ENCODE measurements around the gene ADGRG7.
A peak's percentile ranks its signal among the peaks of the same experiment; 100 is the strongest.

Gene ADGRG7

GRCh38 chr3:100640633-100641032 lies 31.2 kb downstream of the ADGRG7 start:
- DNase-seq (ENCODE audit: low read depth), result no peak
- H3K4me3 ChIP-seq (replicated peaks; ENCODE audit: low read depth, low read length), result no peak overlapping the region
- TF ChIP-seq, protein P1, sequence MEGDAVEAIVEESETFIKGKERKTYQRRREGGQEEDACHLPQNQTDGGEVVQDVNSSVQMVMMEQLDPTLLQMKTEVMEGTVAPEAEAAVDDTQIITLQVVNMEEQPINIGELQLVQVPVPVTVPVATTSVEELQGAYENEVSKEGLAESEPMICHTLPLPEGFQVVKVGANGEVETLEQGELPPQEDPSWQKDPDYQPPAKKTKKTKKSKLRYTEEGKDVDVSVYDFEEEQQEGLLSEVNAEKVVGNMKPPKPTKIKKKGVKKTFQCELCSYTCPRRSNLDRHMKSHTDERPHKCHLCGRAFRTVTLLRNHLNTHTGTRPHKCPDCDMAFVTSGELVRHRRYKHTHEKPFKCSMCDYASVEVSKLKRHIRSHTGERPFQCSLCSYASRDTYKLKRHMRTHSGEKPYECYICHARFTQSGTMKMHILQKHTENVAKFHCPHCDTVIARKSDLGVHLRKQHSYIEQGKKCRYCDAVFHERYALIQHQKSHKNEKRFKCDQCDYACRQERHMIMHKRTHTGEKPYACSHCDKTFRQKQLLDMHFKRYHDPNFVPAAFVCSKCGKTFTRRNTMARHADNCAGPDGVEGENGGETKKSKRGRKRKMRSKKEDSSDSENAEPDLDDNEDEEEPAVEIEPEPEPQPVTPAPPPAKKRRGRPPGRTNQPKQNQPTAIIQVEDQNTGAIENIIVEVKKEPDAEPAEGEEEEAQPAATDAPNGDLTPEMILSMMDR (IDR thresholded peaks at IDR 0.05; ENCODE audit: low read length, missing control alignments), result no peak

- no peak overlapping the region for H3K4me3 ChIP-seq (replicated peaks; ENCODE audit: low read depth, low read length)
- DNase-seq (ENCODE audit: low read depth), result no peak
- TF ChIP-seq, protein P1 (IDR thresholded peaks at IDR 0.05; ENCODE audit: low read length, missing control alignments), result no peak
Measured at GRCh38 chr3:100641471-100642032, 32.2 kb downstream of the ADGRG7 start.

DNA sequence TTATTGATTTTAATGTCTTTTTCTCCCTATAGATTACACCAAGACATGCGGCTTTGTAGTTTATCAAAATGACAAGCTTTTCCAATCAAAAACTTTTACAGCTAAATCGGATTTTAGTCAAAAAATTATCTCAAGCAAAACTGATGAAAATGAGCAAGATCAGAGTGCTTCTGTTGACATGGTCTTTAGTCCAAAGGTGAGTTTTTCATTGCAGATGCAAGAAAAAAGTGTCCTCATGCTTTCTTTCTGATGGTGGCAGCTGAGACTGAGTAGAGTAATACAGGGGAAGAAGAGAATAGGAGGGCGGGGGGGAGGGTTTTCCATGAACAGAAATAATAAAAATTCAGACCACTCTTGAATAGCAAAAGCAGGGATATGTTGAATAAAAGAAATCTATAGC lies 36.5 kb downstream of the ADGRG7 start:
- no peak for DNase-seq (ENCODE audit: low read depth)
- TF ChIP-seq, protein P1 (IDR thresholded peaks at IDR 0.05; ENCODE audit: low read length, missing control alignments), result no peak
- H3K4me3 ChIP-seq (replicated peaks; ENCODE audit: low read depth, low read length), result no peak overlapping the region

DNA sequence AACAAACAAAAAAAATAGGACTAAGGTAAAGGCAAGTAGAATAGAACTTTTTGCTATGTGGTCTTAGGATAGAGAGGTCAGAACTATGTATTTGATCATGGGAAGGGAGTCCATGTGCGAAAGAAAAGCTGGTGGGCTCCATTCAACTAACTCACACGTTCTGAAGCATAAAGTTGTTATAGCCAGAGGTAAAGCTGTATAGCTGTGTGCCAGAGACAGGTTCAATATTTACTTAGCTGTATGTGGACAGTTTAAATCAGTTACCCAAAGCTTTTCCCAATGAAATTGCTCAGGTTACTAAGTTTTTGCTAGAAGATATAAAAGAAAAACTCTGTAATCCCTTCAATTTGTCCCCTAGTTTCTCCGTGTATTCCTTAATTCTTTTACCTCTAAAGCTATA lies 37.8 kb downstream of the ADGRG7 start:
- no peak for DNase-seq (ENCODE audit: low read depth)
- no peak overlapping the region for H3K4me3 ChIP-seq (replicated peaks; ENCODE audit: low read depth, low read length)
- TF ChIP-seq, protein P1 (IDR thresholded peaks at IDR 0.05; ENCODE audit: low read length, missing control alignments), result no peak

DNA sequence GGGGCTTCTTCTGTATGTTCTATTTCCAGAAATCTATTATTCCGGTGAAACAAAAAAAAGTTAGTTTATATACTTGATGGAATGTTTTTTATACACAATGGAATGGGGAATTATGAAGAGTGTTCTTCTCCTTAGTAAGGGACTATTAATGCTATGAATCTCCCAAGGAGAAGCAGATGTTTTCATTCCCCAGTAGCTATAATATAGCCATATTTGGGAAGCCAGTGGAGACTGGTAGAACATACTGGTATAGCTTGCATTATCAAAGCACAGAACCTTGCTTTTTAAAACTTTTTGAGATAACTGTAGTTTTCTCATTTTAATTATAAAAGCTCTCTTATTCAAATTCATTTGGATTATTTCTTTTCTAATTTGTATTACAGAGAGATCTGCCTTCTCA lies 38.3 kb downstream of the ADGRG7 start:
- no peak for DNase-seq (ENCODE audit: low read depth)
- TF ChIP-seq, protein P1 (IDR thresholded peaks at IDR 0.05; ENCODE audit: low read length, missing control alignments), result no peak
- H3K4me3 ChIP-seq (replicated peaks; ENCODE audit: low read depth, low read length), result no peak overlapping the region

DNA sequence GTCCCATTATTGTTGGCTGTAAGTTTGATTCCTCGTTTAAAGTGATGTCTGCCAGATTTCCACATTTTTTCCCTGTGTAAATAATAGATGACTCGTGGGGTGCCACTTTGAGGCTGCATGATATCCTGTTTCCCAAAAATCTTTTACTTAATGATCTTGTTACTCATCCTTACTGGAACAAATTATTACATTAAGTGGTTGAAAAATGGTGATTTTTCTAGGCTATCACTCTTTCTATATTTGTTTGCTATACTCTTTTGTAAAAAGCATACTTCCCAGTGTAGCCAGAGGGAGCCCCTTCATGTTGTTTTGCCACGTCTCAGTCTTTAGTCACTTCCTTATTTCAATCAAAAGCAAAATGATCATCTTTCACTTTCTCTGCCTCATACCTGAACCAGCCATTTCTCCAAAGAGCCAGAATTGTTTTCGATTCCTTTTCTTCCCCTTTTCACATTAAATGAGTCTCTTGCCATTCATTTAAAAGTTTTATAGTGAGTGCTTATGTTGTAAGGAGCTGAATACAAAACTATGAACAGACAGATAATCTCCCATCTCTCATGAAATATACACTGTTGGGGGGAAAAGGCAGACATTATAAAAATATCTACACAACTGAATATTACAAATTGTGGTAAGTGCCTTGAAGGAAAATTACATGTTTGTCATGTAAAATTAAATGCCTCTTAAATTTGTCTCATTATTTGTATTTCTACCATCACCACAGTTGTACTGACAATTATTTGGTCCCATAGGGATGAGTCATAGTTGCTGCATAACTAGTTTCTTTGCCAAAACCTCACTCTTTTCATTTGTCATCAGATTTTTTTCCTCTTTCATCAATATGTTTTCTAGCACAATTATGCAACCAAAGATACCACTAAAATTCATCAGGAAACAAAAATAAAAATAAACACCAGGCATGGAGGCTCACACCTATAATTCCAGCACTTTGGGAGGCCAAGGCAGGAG lies 41.5 kb downstream of the ADGRG7 start:
- peak; percentile 68 for DNase-seq (ENCODE audit: low read depth)
- TF ChIP-seq, protein P1 (IDR thresholded peaks at IDR 0.05; ENCODE audit: low read length, missing control alignments), result peak; percentile 35
- H3K4me3 ChIP-seq (replicated peaks; ENCODE audit: low read depth, low read length), result no peak overlapping the region

All from fibroblast of pulmonary artery (primary cell).